ENCODE measurements around the gene CAMK2N2. TPM values are rescaled to one million over a fixed set of nuclear protein-coding genes. Genes with fewer than 3 reads are reported as not detected.

Gene CAMK2N2
- total and polyA plus RNA-seq, 9 of the 15 experiments (the other 6 are each of a cell fraction or from before 2014, with no cell fraction given), result 0.08 to 0.22 (median 0.11) TPM; not detected in 5

DNA sequence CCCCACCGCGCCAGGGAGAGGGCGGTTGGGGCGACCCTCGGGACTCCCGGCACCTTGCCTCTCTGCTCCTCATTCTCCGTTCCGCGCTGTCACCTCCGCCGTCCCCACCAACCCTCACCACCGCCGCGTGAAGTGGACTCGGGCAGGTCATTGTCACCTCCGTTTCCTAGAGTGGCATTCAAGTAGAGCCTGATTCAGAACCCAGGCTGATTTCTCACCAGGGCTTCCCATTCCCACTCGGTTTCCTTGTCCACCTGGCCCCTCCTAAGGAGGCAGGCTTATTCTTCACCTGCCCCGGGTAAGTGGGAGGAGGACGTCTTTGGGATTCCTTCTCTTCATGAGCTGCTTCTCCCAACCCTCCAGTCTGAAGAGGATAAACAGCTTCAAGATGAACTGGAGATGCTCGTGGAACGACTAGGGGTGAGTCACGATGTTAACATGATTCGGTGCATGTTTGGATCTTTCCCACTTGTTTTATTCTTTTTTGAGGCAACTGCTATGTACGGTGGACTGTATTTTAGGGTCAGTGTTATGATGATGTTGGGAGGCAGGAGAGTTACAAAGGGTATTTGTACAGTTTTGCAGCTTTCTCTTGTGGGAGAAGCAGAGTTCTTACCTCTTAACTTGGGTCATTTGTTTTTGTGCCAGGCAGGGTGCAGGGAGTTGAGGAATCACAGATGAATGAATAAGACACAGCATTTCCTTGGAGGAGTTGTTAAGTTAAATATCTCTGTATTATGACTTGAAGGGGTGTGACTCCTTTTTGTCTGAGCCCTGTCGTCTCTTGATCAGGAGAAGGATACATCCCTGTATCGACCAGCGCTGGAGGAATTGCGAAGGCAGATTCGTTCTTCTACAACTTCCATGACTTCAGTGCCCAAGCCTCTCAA lies 38.4 kb upstream of the CAMK2N2 start (continued):
- TF ChIP-seq, protein P1, sequence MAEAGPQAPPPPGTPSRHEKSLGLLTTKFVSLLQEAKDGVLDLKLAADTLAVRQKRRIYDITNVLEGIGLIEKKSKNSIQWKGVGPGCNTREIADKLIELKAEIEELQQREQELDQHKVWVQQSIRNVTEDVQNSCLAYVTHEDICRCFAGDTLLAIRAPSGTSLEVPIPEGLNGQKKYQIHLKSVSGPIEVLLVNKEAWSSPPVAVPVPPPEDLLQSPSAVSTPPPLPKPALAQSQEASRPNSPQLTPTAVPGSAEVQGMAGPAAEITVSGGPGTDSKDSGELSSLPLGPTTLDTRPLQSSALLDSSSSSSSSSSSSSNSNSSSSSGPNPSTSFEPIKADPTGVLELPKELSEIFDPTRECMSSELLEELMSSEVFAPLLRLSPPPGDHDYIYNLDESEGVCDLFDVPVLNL (CRISPR knock-in tag; IDR thresholded peaks at IDR 0.05; ENCODE audit: low read depth), result 0 out of 2 replicates have a peak, but pooled peaks have one; percentile 38
- TF ChIP-seq CTBP1 (IDR thresholded peaks at IDR 0.05; ENCODE audit: borderline replicate concordance) (0 out of 2 replicates have a peak, but pooled peaks have one; percentile 5), ZNF76 (CRISPR knock-in tag; IDR thresholded peaks at IDR 0.05; ENCODE audit: borderline replicate concordance) (0 out of 2 replicates have a peak, but pooled peaks have one; percentile 1), FOXJ2 (tag; IDR thresholded peaks at IDR 0.05) (no peak), ZFX (CRISPR knock-in tag; IDR thresholded peaks at IDR 0.05) (peak; percentile 64), FOXK2 (conservative IDR thresholded peaks at IDR 0.05 in 1 of 2, IDR thresholded peaks at IDR 0.05 in 1 of 2; ENCODE audit: low read depth in 2 of 2) (0 out of 4 replicates have a peak, but pooled peaks of 1 of the 2 experiments have one; percentile 49), SAP30 (IDR thresholded peaks at IDR 0.05; ENCODE audit: borderline replicate concordance, insufficient read depth, low read depth, low read length, poor library complexity, severe bottlenecking) (peak; percentile 45), TOE1 (IDR thresholded peaks at IDR 0.05; ENCODE audit: borderline replicate concordance) (no peak), TOE1 (CRISPR knock-in tag; IDR thresholded peaks at IDR 0.05; ENCODE audit: borderline replicate concordance, low read depth) (0 out of 2 replicates have a peak, but pooled peaks have one; percentile 45)
- TF ChIP-seq, protein P2, sequence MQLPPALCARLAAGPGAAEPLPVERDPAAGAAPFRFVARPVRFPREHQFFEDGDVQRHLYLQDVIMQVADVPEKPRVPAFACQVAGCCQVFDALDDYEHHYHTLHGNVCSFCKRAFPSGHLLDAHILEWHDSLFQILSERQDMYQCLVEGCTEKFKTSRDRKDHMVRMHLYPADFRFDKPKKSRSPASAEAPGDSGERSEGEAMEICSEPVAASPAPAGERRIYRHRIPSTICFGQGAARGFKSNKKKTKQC (CRISPR knock-in tag; IDR thresholded peaks at IDR 0.05), result 0 out of 2 replicates have a peak, but pooled peaks have one; percentile 46

All from K562 (cell line).